Activated CD8-positive, alpha-beta memory T cell treated with anti-CD3 and anti-CD28 coated beads, Interleukin-2, amount 10 ng/mL, durations not matched to agents 7 days and 5 days (primary cell): ENCODE measurements around the gene SPAG16. TPM values are rescaled to one million over a fixed set of nuclear protein-coding genes. Genes with fewer than 3 reads are reported as not detected.

Experiments
- ATAC-seq: fragments of 150-1000 bp; cut with Tn5 transposase; one replicate; pipeline ENCODE4 v1.10.0; 2021; ENCODE audit warnings: moderate library complexity
- CTCF ChIA-PET: fragments of 350-600 bp; sonication (Branson Sonifier 250); formaldehyde crosslinking; loops from one replicate; lab custom pipeline; 2021; ENCODE audit warnings: antibody characterized with exemption; lab: Charles Lee
- DNase-seq: peaks from one replicate; pipeline ENCODE4 v3.0.0-alpha.2; 2020
- H3K27ac Mint-ChIP-seq: one replicate; pipeline ENCODE4 v1.8.0; 2021; ENCODE audit warnings: mild to moderate bottlenecking, mixed read lengths
- H3K27me3 Mint-ChIP-seq: one replicate; pipeline ENCODE4 v1.8.0; 2021; ENCODE audit warnings: mixed read lengths
- H3K36me3 Mint-ChIP-seq: one replicate; pipeline ENCODE4 v1.8.0; 2021; ENCODE audit warnings: mild to moderate bottlenecking, mixed read lengths
- H3K4me1 Mint-ChIP-seq: one replicate; pipeline ENCODE4 v1.8.0; 2021; ENCODE audit warnings: mixed read lengths
- H3K4me3 Mint-ChIP-seq: one replicate; pipeline ENCODE4 v1.8.0; 2021; ENCODE audit warnings: mild to moderate bottlenecking, moderate library complexity, mixed read lengths
- H3K9me3 Mint-ChIP-seq: one replicate; pipeline ENCODE4 v1.8.0; 2022; ENCODE audit warnings: low read depth, mixed read lengths
- total RNA-seq, 2 experiments: library from RNA; stranded (reverse); gene quantifications; one replicate each; pipeline ENCODE4 v1.2.3, GENCODE V29; 2021

SPAG16 gene
- total RNA-seq, 2 experiments from 2014 or later = 7.4 to 10.1 TPM

GRCh38 chr2:214011676-214012075 lies 727.4 kb downstream of the SPAG16 start:
- no peak for DNase-seq
- ATAC-seq = no peak
- Mint-ChIP-seq H3K4me1 (no peaks in the 10 kb centered on the region), H3K4me3 (no peak overlapping the region), H3K27me3 (no peaks in the 10 kb centered on the region), H3K36me3 (no peaks in the 10 kb centered on the region), H3K9me3 (peaks cover 3% of the 10 kb centered on the region), H3K27ac (no peak overlapping the region)
- CTCF ChIA-PET = no interaction called here

- Mint-ChIP-seq H3K36me3 (no peaks in the 10 kb centered on the region), H3K27ac (no peak overlapping the region), H3K9me3 (no peaks in the 10 kb centered on the region), H3K4me3 (no peak overlapping the region), H3K4me1 (no peaks in the 10 kb centered on the region), H3K27me3 (no peaks in the 10 kb centered on the region)
- ATAC-seq (no peak), DNase-seq (no peak)
- CTCF ChIA-PET = no interaction called here
Observed at GRCh38 chr2:214014551-214015220, 730.4 kb downstream of the SPAG16 start.

GRCh38 chr2:214019229-214019972 lies 735.1 kb downstream of the SPAG16 start:
- H3K36me3 Mint-ChIP-seq = no peaks in the 10 kb centered on the region
- H3K27me3 Mint-ChIP-seq = no peaks in the 10 kb centered on the region
- H3K4me3 Mint-ChIP-seq = no peak overlapping the region
- CTCF ChIA-PET = interaction anchor here (0.6 kb wide), 1 partner anchor 90 kb away, joined by 3 read pairs; no protein-coding TSS in a partner anchor
- ATAC-seq (no peak), DNase-seq (no peak)
- H3K9me3 Mint-ChIP-seq = no peaks in the 10 kb centered on the region
- H3K4me1 Mint-ChIP-seq = no peaks in the 10 kb centered on the region
- no peak overlapping the region for H3K27ac Mint-ChIP-seq

- H3K4me3 Mint-ChIP-seq = no peak overlapping the region
- CTCF ChIA-PET = no interaction called here
- no peaks in the 10 kb centered on the region for H3K27me3 Mint-ChIP-seq
- H3K4me1 Mint-ChIP-seq = no peaks in the 10 kb centered on the region
- no peak overlapping the region for H3K27ac Mint-ChIP-seq
- no peak for ATAC-seq
- H3K36me3 Mint-ChIP-seq = no peaks in the 10 kb centered on the region
- H3K9me3 Mint-ChIP-seq = no peaks in the 10 kb centered on the region
- DNase-seq = no peak
Observed at GRCh38 chr2:214019973-214020345, 735.7 kb downstream of the SPAG16 start.

- Mint-ChIP-seq H3K27ac (no peak overlapping the region), H3K9me3 (peaks cover 3% of the 10 kb centered on the region), H3K27me3 (no peaks in the 10 kb centered on the region), H3K4me3 (no peak overlapping the region), H3K4me1 (no peaks in the 10 kb centered on the region), H3K36me3 (no peaks in the 10 kb centered on the region)
- ATAC-seq (no peak), DNase-seq (no peak)
- CTCF ChIA-PET = no interaction called here
Observed at GRCh38 chr2:214029190-214029589, 744.9 kb downstream of the SPAG16 start.

GRCh38 chr2:214031566-214031965 lies 747.3 kb downstream of the SPAG16 start:
- CTCF ChIA-PET = no interaction called here
- H3K36me3 Mint-ChIP-seq = no peaks in the 10 kb centered on the region
- ATAC-seq = no peak

GRCh38 chr2:214034417-214034816 lies 750.2 kb downstream of the SPAG16 start:
- no peak for ATAC-seq
- no peak for DNase-seq
- CTCF ChIA-PET = no interaction called here
- Mint-ChIP-seq H3K27me3 (no peaks in the 10 kb centered on the region), H3K4me1 (no peaks in the 10 kb centered on the region), H3K36me3 (no peaks in the 10 kb centered on the region), H3K27ac (no peak overlapping the region), H3K9me3 (peaks cover 3% of the 10 kb centered on the region), H3K4me3 (no peak overlapping the region)

More at GRCh38 chr2:214031566-214031965, 747.3 kb downstream of the SPAG16 start:
- H3K9me3 Mint-ChIP-seq = peaks cover 3% of the 10 kb centered on the region
- H3K27ac Mint-ChIP-seq = no peak overlapping the region
- H3K27me3 Mint-ChIP-seq = no peaks in the 10 kb centered on the region
- H3K4me3 Mint-ChIP-seq = no peak overlapping the region
- no peak for DNase-seq
- no peaks in the 10 kb centered on the region for H3K4me1 Mint-ChIP-seq

GRCh38 chr2:214035091-214035852 lies 751.0 kb downstream of the SPAG16 start:
- no peak overlapping the region for H3K4me3 Mint-ChIP-seq
- H3K27ac Mint-ChIP-seq = no peak overlapping the region
- no peaks in the 10 kb centered on the region for H3K27me3 Mint-ChIP-seq
- H3K4me1 Mint-ChIP-seq = no peaks in the 10 kb centered on the region
- ATAC-seq (no peak), DNase-seq (no peak)
- peaks cover 5% of the 10 kb centered on the region for H3K9me3 Mint-ChIP-seq
- CTCF ChIA-PET = no interaction called here
- no peaks in the 10 kb centered on the region for H3K36me3 Mint-ChIP-seq

- Mint-ChIP-seq H3K36me3 (no peaks in the 10 kb centered on the region), H3K4me3 (no peak overlapping the region), H3K9me3 (peaks cover 5% of the 10 kb centered on the region), H3K4me1 (no peaks in the 10 kb centered on the region), H3K27me3 (no peaks in the 10 kb centered on the region), H3K27ac (no peak overlapping the region)
- no peak for ATAC-seq
- CTCF ChIA-PET = no interaction called here
- no peak for DNase-seq
Observed at GRCh38 chr2:214035921-214036320, 751.7 kb downstream of the SPAG16 start.

- Mint-ChIP-seq H3K4me1 (no peaks in the 10 kb centered on the region), H3K9me3 (peaks cover 11% of the 10 kb centered on the region), H3K4me3 (no peak overlapping the region), H3K27me3 (no peaks in the 10 kb centered on the region), H3K36me3 (no peaks in the 10 kb centered on the region), H3K27ac (no peak overlapping the region)
- no peak for ATAC-seq
- CTCF ChIA-PET = no interaction called here
- no peak for DNase-seq
Observed at GRCh38 chr2:214038186-214038585, 753.9 kb downstream of the SPAG16 start.

GRCh38 chr2:214050731-214051130 lies 766.5 kb downstream of the SPAG16 start:
- DNase-seq = no peak
- no peaks in the 10 kb centered on the region for H3K27me3 Mint-ChIP-seq
- no peaks in the 10 kb centered on the region for H3K36me3 Mint-ChIP-seq
- H3K9me3 Mint-ChIP-seq = peaks cover 2% of the 10 kb centered on the region
- no peak overlapping the region for H3K27ac Mint-ChIP-seq
- no peaks in the 10 kb centered on the region for H3K4me1 Mint-ChIP-seq
- no peak for ATAC-seq
- CTCF ChIA-PET = no interaction called here
- no peak overlapping the region for H3K4me3 Mint-ChIP-seq

- CTCF ChIA-PET = no interaction called here
- ATAC-seq (no peak), DNase-seq (no peak)
- no peak overlapping the region for H3K4me3 Mint-ChIP-seq
- H3K36me3 Mint-ChIP-seq = no peaks in the 10 kb centered on the region
- H3K27me3 Mint-ChIP-seq = no peaks in the 10 kb centered on the region
- no peaks in the 10 kb centered on the region for H3K4me1 Mint-ChIP-seq
- H3K9me3 Mint-ChIP-seq = no peaks in the 10 kb centered on the region
- no peak overlapping the region for H3K27ac Mint-ChIP-seq
Observed at GRCh38 chr2:214051585-214051984, 767.3 kb downstream of the SPAG16 start.

GRCh38 chr2:214052235-214052634 lies 768.0 kb downstream of the SPAG16 start:
- no peaks in the 10 kb centered on the region for H3K4me1 Mint-ChIP-seq
- H3K9me3 Mint-ChIP-seq = no peaks in the 10 kb centered on the region
- no peaks in the 10 kb centered on the region for H3K27me3 Mint-ChIP-seq
- H3K4me3 Mint-ChIP-seq = no peak overlapping the region
- DNase-seq (no peak), ATAC-seq (no peak)
- H3K27ac Mint-ChIP-seq = no peak overlapping the region
- no peaks in the 10 kb centered on the region for H3K36me3 Mint-ChIP-seq
- CTCF ChIA-PET = no interaction called here

- no peak for ATAC-seq
- Mint-ChIP-seq H3K4me3 (no peak overlapping the region), H3K4me1 (peaks cover 2% of the 10 kb centered on the region), H3K9me3 (peaks cover 4% of the 10 kb centered on the region), H3K27me3 (no peaks in the 10 kb centered on the region), H3K27ac (no peak overlapping the region), H3K36me3 (no peaks in the 10 kb centered on the region)
- CTCF ChIA-PET = no interaction called here
- no peak for DNase-seq
Observed at GRCh38 chr2:214057986-214058385, 773.7 kb downstream of the SPAG16 start.
